ENCODE results near the gene SPATC1L. TPM values are rescaled to one million over a fixed set of nuclear protein-coding genes. Genes with fewer than 3 reads are reported as not detected.

Gene SPATC1L
- total RNA-seq, 1 donor from 2014 or later: 32.8 TPM

GRCh38 chr21:46137908-46138307, 46.4 kb downstream of the SPATC1L start:
- no peak for DNase-seq (ENCODE audit: low spot score, unreplicated experiment)
- H3K36me3 Mint-ChIP-seq (ENCODE audit: insufficient read depth): peaks cover 4% of the 10 kb centered on the region
- H3K27me3 Mint-ChIP-seq: peaks cover 34% of the 10 kb centered on the region
- H3K27ac Mint-ChIP-seq: no peak overlapping the region
- no peak overlapping the region for H3K4me3 Mint-ChIP-seq (ENCODE audit: low read depth)
- peaks cover 5% of the 10 kb centered on the region for H3K4me1 Mint-ChIP-seq (ENCODE audit: low read depth)
- TF ChIP-seq CTCF (IDR thresholded peaks at IDR 0.05; ENCODE audit: unreplicated experiment): no peak
- H3K9me3 Mint-ChIP-seq (ENCODE audit: low read depth): no peaks in the 10 kb centered on the region

- no peak for TF ChIP-seq CTCF (IDR thresholded peaks at IDR 0.05; ENCODE audit: unreplicated experiment)
- Mint-ChIP-seq H3K4me3 (ENCODE audit: low read depth) (no peak overlapping the region), H3K27ac (no peak overlapping the region), H3K4me1 (ENCODE audit: low read depth) (peaks cover 5% of the 10 kb centered on the region), H3K9me3 (ENCODE audit: low read depth) (no peaks in the 10 kb centered on the region), H3K36me3 (ENCODE audit: insufficient read depth) (peaks cover 2% of the 10 kb centered on the region), H3K27me3 (peaks cover 27% of the 10 kb centered on the region)
- no peak for DNase-seq (ENCODE audit: low spot score, unreplicated experiment)
These were observed 47.4 kb downstream of the SPATC1L start for GRCh38 chr21:46136739-46137349.

GRCh38 chr21:46135782-46136395, 48.4 kb downstream of the SPATC1L start:
- Mint-ChIP-seq H3K4me3 (ENCODE audit: low read depth) (no peak overlapping the region), H3K36me3 (ENCODE audit: insufficient read depth) (no peaks in the 10 kb centered on the region), H3K27ac (no peak overlapping the region), H3K9me3 (ENCODE audit: low read depth) (no peaks in the 10 kb centered on the region), H3K27me3 (peaks cover 20% of the 10 kb centered on the region), H3K4me1 (ENCODE audit: low read depth) (peaks cover 3% of the 10 kb centered on the region)
- no peak for DNase-seq (ENCODE audit: low spot score, unreplicated experiment)
- TF ChIP-seq CTCF (IDR thresholded peaks at IDR 0.05; ENCODE audit: unreplicated experiment): no peak

GRCh38 chr21:46131838-46132651, 52.2 kb downstream of the SPATC1L start:
- no peaks in the 10 kb centered on the region for H3K27me3 Mint-ChIP-seq
- H3K27ac Mint-ChIP-seq: no peak overlapping the region
- H3K4me1 Mint-ChIP-seq (ENCODE audit: low read depth): no peaks in the 10 kb centered on the region
- no peak overlapping the region for H3K4me3 Mint-ChIP-seq (ENCODE audit: low read depth)
- no peak for DNase-seq (ENCODE audit: low spot score, unreplicated experiment)
- no peak for TF ChIP-seq CTCF (IDR thresholded peaks at IDR 0.05; ENCODE audit: unreplicated experiment)
- no peaks in the 10 kb centered on the region for H3K36me3 Mint-ChIP-seq (ENCODE audit: insufficient read depth)
- H3K9me3 Mint-ChIP-seq (ENCODE audit: low read depth): no peaks in the 10 kb centered on the region

GRCh38 chr21:46131588-46131837, 52.7 kb downstream of the SPATC1L start:
- no peaks in the 10 kb centered on the region for H3K36me3 Mint-ChIP-seq (ENCODE audit: insufficient read depth)
- H3K4me3 Mint-ChIP-seq (ENCODE audit: low read depth): no peak overlapping the region
- no peaks in the 10 kb centered on the region for H3K27me3 Mint-ChIP-seq

More at GRCh38 chr21:46131588-46131837, 52.7 kb downstream of the SPATC1L start:
- DNase-seq (ENCODE audit: low spot score, unreplicated experiment): no peak
- no peaks in the 10 kb centered on the region for H3K4me1 Mint-ChIP-seq (ENCODE audit: low read depth)
- no peak for TF ChIP-seq CTCF (IDR thresholded peaks at IDR 0.05; ENCODE audit: unreplicated experiment)
- no peak overlapping the region for H3K27ac Mint-ChIP-seq
- no peaks in the 10 kb centered on the region for H3K9me3 Mint-ChIP-seq (ENCODE audit: low read depth)
